Kidney (tissue), 22 donors: Measurements from ENCODE around the gene VPS13A. TPM values are rescaled to one million over a fixed set of nuclear protein-coding genes. Genes with fewer than 3 reads are reported as not detected.

Experiments
- DNase-seq, 5 donors: peaks; one replicate each; pipeline ENCODE4 v3.0.0-alpha.2; 2013 to 2020
- FAIRE-seq: peaks from 2 replicates; lab custom pipeline; 2012; peaks lifted over from hg19 to GRCh38; lab: Jason Lieb, UNC
- H3K27ac ChIP-seq, 2 donors: one replicate each; pipeline ENCODE4 v1.7.0; 2013; ENCODE audit warnings: low read depth in 2 of 2, low read length in 2 of 2, inconsistent platforms in 1 of 2
- H3K27me3 ChIP-seq: one replicate; pipeline ENCODE4 v1.7.1; 2013; ENCODE audit warnings: low read length, inconsistent platforms; ENCODE audit not compliant: control insufficient read depth, insufficient read depth
- H3K36me3 ChIP-seq, 3 donors: one replicate each; pipeline versions ENCODE4 v1.7.0 to v1.7.1; 2013; ENCODE audit warnings: low read length in 3 of 3, control low read depth in 1 of 3, inconsistent platforms in 1 of 3; ENCODE audit not compliant: insufficient read depth in 3 of 3, control insufficient read depth in 2 of 3
- H3K4me1 ChIP-seq, 3 donors: one replicate each; pipeline versions ENCODE4 v1.7.0 to v1.7.1; 2013; ENCODE audit warnings: low read length in 3 of 3, inconsistent platforms in 1 of 3, low read depth in 1 of 3; ENCODE audit not compliant: control insufficient read depth in 2 of 3, insufficient read depth in 2 of 3
- H3K4me3 ChIP-seq, 3 donors: one replicate each; pipeline versions ENCODE4 v1.7.0 to v1.8.1; 2013; ENCODE audit warnings: low read length in 3 of 3, control low read depth in 1 of 3, inconsistent platforms in 1 of 3
- H3K9ac ChIP-seq, 3 donors: one replicate each; pipeline versions ENCODE4 v1.7.0 to v1.7.1; 2013; ENCODE audit warnings: low read length in 3 of 3, control low read depth in 1 of 3, inconsistent platforms in 1 of 3
- H3K9me3 ChIP-seq, 3 donors: one replicate each; pipeline versions ENCODE4 v1.7.0 to v1.7.1; 2013; ENCODE audit warnings: low read length in 3 of 3, control low read depth in 1 of 3, inconsistent platforms in 1 of 3; ENCODE audit not compliant: control insufficient read depth in 2 of 3, insufficient read depth in 1 of 3
- intact Hi-C: fragments of 100-400 bp; cut with DNase I; formaldehyde crosslinking; loops from one replicate; pipeline ENCODE4 v1.11.1; 2022
- long read RNA-seq, 10 donors: library from polyadenylated mRNA in 1 of 10; unstranded in 1 of 10; transcript quantifications; one replicate each; pipeline ENCODE4 v2.0.0 and lab custom pipeline, GENCODE V29; 2021 to 2026
- polyA plus RNA-seq: library from polyadenylated mRNA; stranded (reverse); fragments of 350-450 nt; fragmentation: Illumina TruSeq; extraction: RNeasy Lipid Tissue Mini Kit (QIAGEN cat#74804); gene quantifications from one replicate; pipeline ENCODE4 v1.2.3, GENCODE V29; 2014; ENCODE audit warnings: low read depth, low replicate concordance; ENCODE audit not compliant: insufficient read depth
- total RNA-seq: library from RNA; stranded (reverse); fragmentation: NEBNext Ultra II Directional; extraction: Animal tissue kit (Norgen Biotek cat#: 25700); gene quantifications from one replicate; pipeline ENCODE4 v1.2.1, GENCODE V29; 2021
- TF ChIP-seq, protein P1 (sequence below): IDR thresholded peaks from 3 replicates; pipeline ENCODE4 v1.5.1; 2012; ENCODE audit warnings: mild to moderate bottlenecking, moderate library complexity, borderline replicate concordance; ENCODE audit not compliant: insufficient read depth; ENCODE audit errors: extremely low read depth
- donor health status: control.
- donor health status: control.
- donor health status: control.
- donor health status: control.
- donor health status: control.
- donor health status: DM: yes; HTN: yes; CAD: no.
- donor health status: Normal renal cell carcinoma (clear cell type).

Gene VPS13A
- total RNA-seq (32.1 TPM), polyA plus RNA-seq (10.1 TPM)
- long read RNA-seq, donor 1: 0 reads
- long read RNA-seq, donor 2, transcript VPS13A-211 (5 exons, 1,155 nt): major isoform, 7 of 7 reads
- long read RNA-seq, donor 2, partial matches to known transcripts: 0 of 7 reads
- long read RNA-seq, donor 2, other reads (novel, unspliced or antisense): 0 of 7 reads
- long read RNA-seq, donor 3, partial matches to known transcripts: 0 of 4 reads
- long read RNA-seq, donor 3, other reads (novel, unspliced or antisense): 0 of 4 reads
- long read RNA-seq, donor 4, partial matches to known transcripts: 0 of 4 reads
- long read RNA-seq, donor 4, other reads (novel, unspliced or antisense): 0 of 4 reads
- long read RNA-seq, donor 5, partial matches to known transcripts: 0 of 1 reads
- long read RNA-seq, donor 5, other reads (novel, unspliced or antisense): 0 of 1 reads
- long read RNA-seq, donor 6: 0 reads
- long read RNA-seq, donor 7, partial matches to known transcripts: 3 of 6 reads
- long read RNA-seq, donor 7, other reads (novel, unspliced or antisense): 3 of 6 reads
- long read RNA-seq, donor 8, partial matches to known transcripts: 0 of 1 reads
- long read RNA-seq, donor 8, other reads (novel, unspliced or antisense): 0 of 1 reads
- long read RNA-seq, donor 9: 0 reads
- long read RNA-seq, donor 10, transcript VPS13A-211 (5 exons, 1,155 nt): major isoform, 6 of 17 reads
- long read RNA-seq, donor 10, partial matches to known transcripts: 10 of 17 reads
- long read RNA-seq, donor 10, other reads (novel, unspliced or antisense): 0 of 17 reads

- Histone ChIP-seq H3K36me3 (no peaks in the 10 kb centered on the region), H3K27ac (peak within 1 kb of the TSS; percentile 88 to 92), H3K9ac (peak within 1 kb of the TSS; percentile 42 to 93 (median 70)), H3K27me3 (no peaks in the 10 kb centered on the region), H3K9me3 (no peaks in the 10 kb centered on the region), H3K4me3 (peak within 1 kb of the TSS; percentile 66 to 81 (median 78)), H3K4me1 (peaks cover 0 to 4% (median 0%) of the 10 kb centered on the region in 3 donors)
- intact Hi-C loops: no loop called here
- DNase-seq (peak; percentile 96 to 98 (median 98)), FAIRE-seq (no peak)
- TF ChIP-seq, protein P1, sequence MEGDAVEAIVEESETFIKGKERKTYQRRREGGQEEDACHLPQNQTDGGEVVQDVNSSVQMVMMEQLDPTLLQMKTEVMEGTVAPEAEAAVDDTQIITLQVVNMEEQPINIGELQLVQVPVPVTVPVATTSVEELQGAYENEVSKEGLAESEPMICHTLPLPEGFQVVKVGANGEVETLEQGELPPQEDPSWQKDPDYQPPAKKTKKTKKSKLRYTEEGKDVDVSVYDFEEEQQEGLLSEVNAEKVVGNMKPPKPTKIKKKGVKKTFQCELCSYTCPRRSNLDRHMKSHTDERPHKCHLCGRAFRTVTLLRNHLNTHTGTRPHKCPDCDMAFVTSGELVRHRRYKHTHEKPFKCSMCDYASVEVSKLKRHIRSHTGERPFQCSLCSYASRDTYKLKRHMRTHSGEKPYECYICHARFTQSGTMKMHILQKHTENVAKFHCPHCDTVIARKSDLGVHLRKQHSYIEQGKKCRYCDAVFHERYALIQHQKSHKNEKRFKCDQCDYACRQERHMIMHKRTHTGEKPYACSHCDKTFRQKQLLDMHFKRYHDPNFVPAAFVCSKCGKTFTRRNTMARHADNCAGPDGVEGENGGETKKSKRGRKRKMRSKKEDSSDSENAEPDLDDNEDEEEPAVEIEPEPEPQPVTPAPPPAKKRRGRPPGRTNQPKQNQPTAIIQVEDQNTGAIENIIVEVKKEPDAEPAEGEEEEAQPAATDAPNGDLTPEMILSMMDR: no peak
Observed at GRCh38 chr9:77177143-77177893, at the start of gene VPS13A. Gene VPS13A (plus strand): TSS chr9:77177534. CDS start chr9:77177705, 171 bp downstream.

- intact Hi-C loops: no loop called here
- DNase-seq (no peak), FAIRE-seq (no peak)
Observed at GRCh38 chr9:77128125-77128789, 49.1 kb upstream of the VPS13A start.

DNA sequence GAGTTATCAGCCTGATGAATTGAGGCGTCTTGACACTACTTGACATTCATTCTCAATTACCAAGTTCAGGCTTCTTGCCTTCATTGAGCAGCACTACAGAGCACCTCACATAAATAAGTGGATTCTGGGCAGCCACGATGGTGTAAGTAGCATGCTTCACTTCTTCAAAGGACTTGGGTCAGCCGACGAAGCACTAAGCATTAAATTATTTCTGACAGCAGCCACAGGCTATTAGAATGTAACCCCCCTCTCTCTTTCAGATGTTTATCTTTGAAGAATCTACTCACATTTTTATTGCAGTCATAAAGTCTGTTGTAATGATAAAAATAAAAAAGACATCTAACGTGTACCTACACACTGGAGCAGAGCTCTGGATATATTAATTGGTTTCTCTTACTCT lies 45.9 kb upstream of the VPS13A start:
- Histone ChIP-seq H3K4me3 (no peak overlapping the region), H3K27ac (no peak overlapping the region), H3K9ac (no peak overlapping the region), H3K4me1 (no peaks in the 10 kb centered on the region), H3K9me3 (no peaks in the 10 kb centered on the region), H3K36me3 (no peaks in the 10 kb centered on the region), H3K27me3 (no peaks in the 10 kb centered on the region)
- peak in 3 of 5 donors; percentile 35 to 68 (median 60) for DNase-seq
- no peak for FAIRE-seq
- TF ChIP-seq, protein P1: no peak
- intact Hi-C loops: no loop called here

More at GRCh38 chr9:77128125-77128789, 49.1 kb upstream of the VPS13A start:
- TF ChIP-seq, protein P1: no peak
- Histone ChIP-seq H3K4me1 (no peaks in the 10 kb centered on the region), H3K27me3 (no peaks in the 10 kb centered on the region), H3K36me3 (no peaks in the 10 kb centered on the region), H3K9me3 (peaks cover 0 to 3% (median 0%) of the 10 kb centered on the region in 3 donors), H3K4me3 (no peak overlapping the region), H3K9ac (no peak overlapping the region), H3K27ac (no peak overlapping the region)
